ENCODE measurements around the gene TBX21. TPM values are rescaled to one million over a fixed set of nuclear protein-coding genes. Genes with fewer than 3 reads are reported as not detected.
A peak's percentile ranks its signal among the peaks of the same experiment; 100 is the strongest.

TBX21 gene
- total and polyA plus RNA-seq, 5 experiments from 2014 or later = 0.42 to 27.4 (median 1.6) TPM

DNA sequence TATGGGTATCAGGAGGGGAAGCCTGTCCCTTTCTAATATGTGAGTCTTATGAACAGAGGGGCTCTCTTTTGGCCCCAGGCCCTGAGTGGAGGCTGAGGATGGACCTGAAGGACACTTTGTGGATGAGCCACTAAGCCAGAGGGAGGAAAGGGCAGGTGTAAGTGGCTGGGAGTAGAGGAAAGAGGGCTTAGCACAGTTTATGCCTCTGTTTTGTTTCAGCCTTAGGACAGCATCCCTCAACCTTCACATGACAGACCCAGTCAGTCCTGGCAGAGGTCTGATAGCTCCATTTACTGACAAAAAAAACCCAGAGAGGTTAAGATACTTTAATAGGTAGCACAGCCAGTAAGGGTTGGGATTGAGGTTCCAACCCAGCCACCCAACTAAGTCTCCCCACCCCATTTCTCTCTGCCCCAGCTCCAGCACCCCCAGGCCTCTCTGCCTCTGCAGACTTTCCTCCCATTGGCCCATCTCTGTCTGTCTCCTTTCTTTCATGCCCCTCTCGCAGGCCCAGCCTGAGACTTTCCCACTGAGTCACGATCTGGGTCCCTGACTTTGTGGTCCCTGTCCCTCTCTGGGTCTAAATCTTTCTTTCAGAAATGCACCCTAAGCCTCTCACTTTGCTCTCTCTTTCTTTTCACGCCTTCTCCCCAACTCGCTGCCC lies 4.7 kb upstream of the TBX21 start:
- H3K4me3 Mint-ChIP-seq = peak overlapping the region in 1 of 10 donors; percentile 14
- peaks cover 20 to 69% (median 36%) of the 10 kb centered on the region in 4 donors for H3K4me1 Mint-ChIP-seq
- H3K9me3 Mint-ChIP-seq = no peaks in the 10 kb centered on the region

GRCh38 chr17:47729476-47729875 lies 3.6 kb upstream of the TBX21 start:
- no peaks in the 10 kb centered on the region for H3K9me3 Mint-ChIP-seq
- peaks cover 5 to 55% (median 15%) of the 10 kb centered on the region in 5 donors for H3K27me3 Mint-ChIP-seq
- DNase-seq = no peak
- POLR2A ChIA-PET = no interaction called here
- no peaks in the 10 kb centered on the region for H3K36me3 Mint-ChIP-seq
- ATAC-seq = no peak
- H3K4me3 Mint-ChIP-seq = peak overlapping the region in 1 of 10 donors; percentile 57
- peaks cover 27 to 74% (median 44%) of the 10 kb centered on the region in 4 donors for H3K4me1 Mint-ChIP-seq
- peak overlapping the region in 2 of 10 donors; percentile 50 to 90 for H3K27ac Mint-ChIP-seq

More for the DNA sequence above, 4.7 kb upstream of the TBX21 start:
- H3K36me3 Mint-ChIP-seq = no peaks in the 10 kb centered on the region
- DNase-seq (peak in 1 of 10 donors; percentile 6), ATAC-seq (no peak)
- H3K27ac Mint-ChIP-seq = peak overlapping the region in 3 of 10 donors; percentile 37 to 90 (median 53)
- peaks cover 2 to 46% (median 15%) of the 10 kb centered on the region in 5 donors for H3K27me3 Mint-ChIP-seq
- POLR2A ChIA-PET = no interaction called here

- ATAC-seq = no peak
- peak in 1 of 10 donors; percentile 52 for DNase-seq
- H3K36me3 Mint-ChIP-seq = no peaks in the 10 kb centered on the region
- H3K9me3 Mint-ChIP-seq = no peaks in the 10 kb centered on the region
- peak overlapping the region in 2 of 10 donors; percentile 69 to 86 for H3K27ac Mint-ChIP-seq
- peaks cover 4 to 45% (median 9%) of the 10 kb centered on the region in 5 donors for H3K27me3 Mint-ChIP-seq
- peak overlapping the region in 1 of 10 donors; percentile 55 for H3K4me3 Mint-ChIP-seq
- POLR2A ChIA-PET = no interaction called here
- H3K4me1 Mint-ChIP-seq = peaks cover 27 to 70% (median 43%) of the 10 kb centered on the region in 4 donors
Observed at GRCh38 chr17:47730681-47731080, 2.4 kb upstream of the TBX21 start.

GRCh38 chr17:47731396-47731795 lies 1.6 kb upstream of the TBX21 start:
- Mint-ChIP-seq H3K4me1 (peaks cover 24 to 69% (median 39%) of the 10 kb centered on the region in 4 donors), H3K4me3 (peak overlapping the region in 1 of 10 donors; percentile 55), H3K27ac (peak overlapping the region in 4 of 10 donors; percentile 15 to 86 (median 75)), H3K27me3 (peaks cover 4 to 38% (median 7%) of the 10 kb centered on the region in 5 donors), H3K9me3 (no peaks in the 10 kb centered on the region), H3K36me3 (no peaks in the 10 kb centered on the region)
- POLR2A ChIA-PET = no interaction called here
- ATAC-seq (no peak), DNase-seq (peak in 1 of 10 donors; percentile 28)

DNA sequence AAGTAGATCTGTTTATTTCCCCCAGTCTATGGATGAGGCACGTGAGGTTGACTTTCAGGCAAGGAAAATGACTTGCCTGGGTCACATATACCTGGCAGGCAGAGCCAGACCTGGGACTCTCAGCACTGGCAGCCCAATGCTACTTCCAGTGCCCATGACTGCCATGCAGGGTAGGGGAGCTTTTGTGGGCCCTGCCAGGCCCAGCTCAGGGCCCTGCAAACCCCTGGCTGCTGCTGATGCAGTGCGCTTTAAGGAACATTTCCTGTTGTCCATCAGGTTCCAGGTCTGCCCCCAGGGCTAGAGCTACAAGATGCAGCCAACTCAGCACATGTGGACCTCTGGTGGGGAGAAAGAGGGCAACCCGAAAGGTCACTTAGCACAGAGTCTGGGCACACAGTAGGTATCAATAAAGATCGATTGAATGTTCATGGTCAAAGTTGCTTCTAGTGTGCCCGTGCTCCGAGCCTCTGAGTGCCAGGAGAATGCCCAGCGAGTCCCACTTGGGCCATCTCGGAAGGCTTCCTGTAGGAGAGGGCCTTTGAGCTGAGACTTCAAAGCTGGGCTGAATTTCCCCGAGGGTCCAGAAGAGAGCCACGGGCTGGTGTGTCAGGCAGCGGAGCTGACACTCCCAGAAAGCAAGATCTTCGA lies 513 bp upstream of the TBX21 start:
- no peak for ATAC-seq
- H3K27me3 Mint-ChIP-seq = peaks cover 4 to 26% (median 5%) of the 10 kb centered on the region in 5 donors
- POLR2A ChIA-PET = interaction anchor here (0.7 to 1.3 kb wide), 7 partner anchors 27 to 163 kb away, joined by 3 to 5 read pairs (median 4); partner anchors contain the start of genes SP2 and TBKBP1
- peaks cover 20 to 68% (median 31%) of the 10 kb centered on the region in 4 donors for H3K4me1 Mint-ChIP-seq
- no peak for DNase-seq
- peak overlapping the region; percentile 69 to 90 (median 82) for H3K4me3 Mint-ChIP-seq
- H3K9me3 Mint-ChIP-seq = no peaks in the 10 kb centered on the region
- H3K27ac Mint-ChIP-seq = peak overlapping the region in 8 of 10 donors; percentile 17 to 90 (median 77)
- no peaks in the 10 kb centered on the region for H3K36me3 Mint-ChIP-seq

- H3K36me3 Mint-ChIP-seq = no peaks in the 10 kb centered on the region
- POLR2A ChIA-PET = interaction anchor here (0.5 to 1.3 kb wide), 2 partner anchors 92 to 162 kb away, joined by 3 to 5 read pairs; partner anchors contain the start of gene SP2
- H3K9me3 Mint-ChIP-seq = no peaks in the 10 kb centered on the region
- peak overlapping the region in 8 of 10 donors; percentile 12 to 95 (median 82) for H3K27ac Mint-ChIP-seq
- peaks cover 17 to 62% (median 30%) of the 10 kb centered on the region in 4 donors for H3K4me1 Mint-ChIP-seq
- ATAC-seq (peak; percentile 7 to 26), DNase-seq (peak in 2 of 10 donors; percentile 12 to 47)
- peak overlapping the region; percentile 78 to 98 (median 90) for H3K4me3 Mint-ChIP-seq
- peaks cover 2 to 13% (median 5%) of the 10 kb centered on the region in 5 donors for H3K27me3 Mint-ChIP-seq
Observed at GRCh38 chr17:47733674-47734410, 806 bp downstream of the TBX21 start.

- POLR2A ChIA-PET = interaction anchor here (0.6 to 1.4 kb wide), 3 partner anchors 36 to 84 kb away, joined by 3 to 6 read pairs (median 3); no protein-coding TSS in a partner anchor
- Mint-ChIP-seq H3K4me1 (peaks cover 17 to 58% (median 30%) of the 10 kb centered on the region in 4 donors), H3K27me3 (peaks cover 2 to 11% (median 7%) of the 10 kb centered on the region in 5 donors), H3K4me3 (peak overlapping the region; percentile 45 to 98 (median 78)), H3K27ac (peak overlapping the region in 5 of 10 donors; percentile 48 to 93 (median 79)), H3K36me3 (no peaks in the 10 kb centered on the region), H3K9me3 (no peaks in the 10 kb centered on the region)
- DNase-seq (no peak), ATAC-seq (no peak)
Observed at GRCh38 chr17:47735139-47735464, 2.1 kb downstream of the TBX21 start.

DNA sequence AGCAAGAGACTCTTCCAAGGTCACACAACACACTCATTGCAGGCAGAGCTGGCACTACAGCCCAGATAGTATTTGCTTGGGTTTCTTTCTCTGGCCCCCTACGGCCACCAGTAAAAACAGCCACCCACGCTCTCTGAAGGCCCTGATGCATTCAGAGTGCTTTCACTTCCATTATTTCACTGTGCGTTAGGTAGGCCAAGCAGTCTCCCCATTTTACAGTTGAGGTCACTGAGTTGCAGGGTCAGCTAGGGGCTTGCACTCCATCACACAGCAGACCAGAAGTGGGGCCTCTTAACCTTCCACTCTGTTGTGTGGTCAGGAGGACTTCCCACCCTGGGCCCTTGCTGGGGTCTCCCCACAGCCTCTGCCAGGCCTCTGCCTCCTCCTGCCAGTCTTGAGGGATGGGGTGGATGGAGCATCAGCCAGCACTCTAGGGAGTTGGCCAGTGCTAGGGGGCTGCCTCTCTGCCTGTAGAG lies 2.5 kb downstream of the TBX21 start:
- Mint-ChIP-seq H3K27me3 (peaks cover 2 to 11% (median 7%) of the 10 kb centered on the region in 5 donors), H3K9me3 (no peaks in the 10 kb centered on the region), H3K4me3 (peak overlapping the region in 9 of 10 donors; percentile 19 to 98 (median 78)), H3K27ac (peak overlapping the region in 5 of 10 donors; percentile 46 to 93 (median 75)), H3K4me1 (peaks cover 17 to 56% (median 30%) of the 10 kb centered on the region in 4 donors), H3K36me3 (no peaks in the 10 kb centered on the region)
- ATAC-seq = no peak
- DNase-seq = no peak
- POLR2A ChIA-PET = interaction anchor here (0.7 to 1.4 kb wide), 2 partner anchors 36 to 85 kb away, joined by 3 to 6 read pairs; no protein-coding TSS in a partner anchor

DNA sequence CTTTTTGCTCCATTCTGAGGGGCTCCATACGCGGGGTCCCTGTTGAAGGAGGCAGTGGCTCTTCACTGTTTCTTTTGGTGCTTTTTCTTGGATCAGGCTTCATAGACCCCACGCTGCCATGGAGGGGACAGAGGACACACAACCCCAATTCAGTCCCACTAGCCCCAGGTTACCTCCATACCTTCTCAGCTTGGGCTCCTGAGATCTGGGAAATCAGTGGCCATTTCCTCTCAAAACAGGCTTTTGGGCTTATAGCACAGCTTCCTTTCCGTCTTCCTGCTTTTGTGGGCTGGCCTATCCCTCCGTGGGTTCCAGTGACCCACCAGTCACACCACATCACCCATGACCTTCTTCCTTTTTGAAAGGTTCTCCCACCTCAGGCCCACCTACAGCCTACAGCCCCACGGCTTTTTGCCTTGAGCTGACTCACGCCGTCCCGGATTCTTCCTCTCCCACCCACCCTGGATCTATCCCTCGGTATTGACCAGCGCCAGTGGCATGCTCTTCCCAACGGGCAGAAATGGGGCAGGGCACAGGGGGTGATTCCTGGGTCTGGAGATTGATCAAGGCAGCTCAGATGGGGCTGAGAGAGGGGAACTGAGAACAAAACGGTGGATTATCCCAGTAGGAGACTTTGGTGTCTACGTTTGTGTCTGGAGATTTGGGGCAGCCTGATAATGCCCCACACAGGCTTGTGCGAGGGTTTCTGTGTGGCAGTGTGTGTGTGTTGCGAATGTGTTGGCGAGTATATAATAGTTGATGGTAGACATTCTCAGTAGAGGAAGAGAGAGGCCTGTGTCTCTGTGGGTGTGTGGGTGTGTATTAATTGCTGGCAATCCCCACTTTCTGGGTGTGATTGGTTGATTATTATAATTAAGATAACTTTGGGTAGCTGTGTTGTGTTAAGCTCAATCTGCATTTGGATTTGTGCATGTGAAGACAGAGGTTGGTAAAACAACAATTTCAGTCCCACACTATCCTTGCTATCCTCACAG lies 3.8 kb downstream of the TBX21 start:
- Mint-ChIP-seq H3K9me3 (no peaks in the 10 kb centered on the region), H3K4me3 (peak overlapping the region in 7 of 10 donors; percentile 9 to 98 (median 40)), H3K27ac (peak overlapping the region in 3 of 10 donors; percentile 20 to 93 (median 83)), H3K27me3 (peaks cover 2 to 11% (median 7%) of the 10 kb centered on the region in 5 donors), H3K4me1 (peaks cover 17 to 57% (median 28%) of the 10 kb centered on the region in 4 donors), H3K36me3 (no peaks in the 10 kb centered on the region)
- ATAC-seq (no peak), DNase-seq (no peak)
- POLR2A ChIA-PET = interaction anchor here (0.9 kb wide), 1 partner anchor 19 kb away, joined by 4 read pairs; no protein-coding TSS in a partner anchor

- Mint-ChIP-seq H3K27me3 (peaks cover 2 to 11% (median 7%) of the 10 kb centered on the region in 5 donors), H3K27ac (peak overlapping the region in 2 of 10 donors; percentile 35 to 83), H3K4me3 (peak overlapping the region in 2 of 10 donors; percentile 68 to 73), H3K9me3 (no peaks in the 10 kb centered on the region), H3K4me1 (peaks cover 9 to 52% (median 24%) of the 10 kb centered on the region in 4 donors), H3K36me3 (no peaks in the 10 kb centered on the region)
- ATAC-seq (no peak), DNase-seq (no peak)
- POLR2A ChIA-PET = no interaction called here
Observed at GRCh38 chr17:47738178-47738577, 5.1 kb downstream of the TBX21 start.

GRCh38 chr17:47739150-47739549 lies 6.1 kb downstream of the TBX21 start:
- DNase-seq (no peak), ATAC-seq (no peak)
- Mint-ChIP-seq H3K4me1 (peaks cover 4 to 50% (median 20%) of the 10 kb centered on the region in 4 donors), H3K36me3 (no peaks in the 10 kb centered on the region), H3K27me3 (peaks cover 0 to 7% (median 5%) of the 10 kb centered on the region in 5 donors), H3K9me3 (no peaks in the 10 kb centered on the region), H3K27ac (peak overlapping the region in 5 of 10 donors; percentile 22 to 76 (median 52)), H3K4me3 (peak overlapping the region in 2 of 10 donors; percentile 68 to 73)
- POLR2A ChIA-PET = no interaction called here
